KMS-11 (cell line): Measurements from ENCODE around the gene CORO2B.
"Not testable (repeated sequence)": the region's sequence is repeated elsewhere in the genome, so short reads cannot be mapped to it uniquely, and the experiment has no call there.

Experiments used
- H2AFZ ChIP-seq: fragments of 200-600 bp; sonication (generic); 2 replicates; pipeline ENCODE4 v1.6.1; 2016; ENCODE audit warnings: antibody characterized with exemption, mixed run types, low read depth
- H3K27ac ChIP-seq: fragments of 200-600 bp; sonication (generic); 2 replicates; pipeline ENCODE4 v1.6.1; 2016; ENCODE audit warnings: mild to moderate bottlenecking, mixed run types
- H3K27me3 ChIP-seq: fragments of 200-600 bp; sonication (generic); 2 replicates; pipeline ENCODE4 v1.6.1; 2017; ENCODE audit warnings: mild to moderate bottlenecking, low read depth, mixed run types, moderate library complexity; ENCODE audit not compliant: insufficient read depth
- H3K36me3 ChIP-seq: fragments of 200-600 bp; sonication (generic); 2 replicates; pipeline ENCODE4 v1.6.1; 2017; ENCODE audit warnings: mild to moderate bottlenecking, mixed run types; ENCODE audit not compliant: insufficient read depth
- H3K4me1 ChIP-seq: fragments of 200-600 bp; sonication (generic); 2 replicates; pipeline ENCODE4 v1.6.1; 2016; ENCODE audit warnings: mild to moderate bottlenecking, low read depth, mixed run types; ENCODE audit not compliant: poor library complexity, severe bottlenecking
- H3K4me2 ChIP-seq: fragments of 200-600 bp; sonication (generic); 2 replicates; pipeline ENCODE4 v1.7.0; 2016; ENCODE audit warnings: mild to moderate bottlenecking, mixed run types
- H3K4me3 ChIP-seq: fragments of 200-600 bp; sonication (generic); IDR thresholded peaks from 2 replicates; pipeline ENCODE4 v1.6.1; 2017; ENCODE audit warnings: low read depth, low read length, mixed read lengths; ENCODE audit not compliant: insufficient read depth
- H3K79me2 ChIP-seq: fragments of 200-600 bp; sonication (generic); 2 replicates; pipeline ENCODE4 v1.6.1; 2016; ENCODE audit warnings: low read depth, mixed run types; ENCODE audit not compliant: insufficient read depth
- H3K9ac ChIP-seq: fragments of 200-600 bp; sonication (generic); 2 replicates; pipeline ENCODE4 v1.6.1; 2016; ENCODE audit warnings: mild to moderate bottlenecking, mixed run types
- H4K20me1 ChIP-seq: fragments of 200-600 bp; sonication (generic); 2 replicates; pipeline ENCODE4 v1.6.1; 2016; ENCODE audit warnings: mild to moderate bottlenecking, mixed run types; ENCODE audit not compliant: insufficient read depth
- TF ChIP-seq, protein P1 (sequence below): fragments of 200-600 bp; sonication (generic); conservative IDR thresholded peaks from 2 replicates; pipeline ENCODE4 v1.6.1; 2017; ENCODE audit warnings: low read depth, mild to moderate bottlenecking, antibody characterized with exemption, low read length, moderate library complexity, mixed read lengths

The CORO2B gene

DNA sequence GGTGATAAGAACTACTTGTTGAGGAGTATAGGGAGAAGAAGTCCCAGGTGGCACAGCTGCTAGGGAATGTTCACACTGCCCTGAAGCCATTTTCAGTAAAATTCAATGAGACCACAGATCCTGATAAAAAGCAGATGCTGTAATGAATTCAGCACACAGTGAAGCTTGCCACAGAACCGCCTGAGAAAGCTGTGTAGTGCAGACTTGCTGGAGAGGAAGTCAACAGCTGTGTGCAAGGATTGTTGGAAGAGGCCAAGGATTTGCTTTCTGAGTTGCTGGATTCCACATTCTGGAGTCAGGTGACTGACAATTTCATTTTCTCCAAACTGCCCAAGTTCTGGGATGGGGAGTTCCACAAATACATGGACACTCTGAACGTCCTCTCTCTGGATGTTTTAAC, 171.0 kb downstream of the CORO2B start:
- Histone ChIP-seq H2AFZ (no peak overlapping the region), H3K27ac (no peak overlapping the region), H4K20me1 (no peaks in the 10 kb centered on the region), H3K9ac (no peak overlapping the region), H3K4me2 (no peak overlapping the region), H3K36me3 (no peaks in the 10 kb centered on the region), H3K4me3 (no peak overlapping the region), H3K27me3 (no peaks in the 10 kb centered on the region), H3K4me1 (no peaks in the 10 kb centered on the region), H3K79me2 (no peaks in the 10 kb centered on the region)
- TF ChIP-seq, protein P1, sequence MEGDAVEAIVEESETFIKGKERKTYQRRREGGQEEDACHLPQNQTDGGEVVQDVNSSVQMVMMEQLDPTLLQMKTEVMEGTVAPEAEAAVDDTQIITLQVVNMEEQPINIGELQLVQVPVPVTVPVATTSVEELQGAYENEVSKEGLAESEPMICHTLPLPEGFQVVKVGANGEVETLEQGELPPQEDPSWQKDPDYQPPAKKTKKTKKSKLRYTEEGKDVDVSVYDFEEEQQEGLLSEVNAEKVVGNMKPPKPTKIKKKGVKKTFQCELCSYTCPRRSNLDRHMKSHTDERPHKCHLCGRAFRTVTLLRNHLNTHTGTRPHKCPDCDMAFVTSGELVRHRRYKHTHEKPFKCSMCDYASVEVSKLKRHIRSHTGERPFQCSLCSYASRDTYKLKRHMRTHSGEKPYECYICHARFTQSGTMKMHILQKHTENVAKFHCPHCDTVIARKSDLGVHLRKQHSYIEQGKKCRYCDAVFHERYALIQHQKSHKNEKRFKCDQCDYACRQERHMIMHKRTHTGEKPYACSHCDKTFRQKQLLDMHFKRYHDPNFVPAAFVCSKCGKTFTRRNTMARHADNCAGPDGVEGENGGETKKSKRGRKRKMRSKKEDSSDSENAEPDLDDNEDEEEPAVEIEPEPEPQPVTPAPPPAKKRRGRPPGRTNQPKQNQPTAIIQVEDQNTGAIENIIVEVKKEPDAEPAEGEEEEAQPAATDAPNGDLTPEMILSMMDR: no peak

DNA sequence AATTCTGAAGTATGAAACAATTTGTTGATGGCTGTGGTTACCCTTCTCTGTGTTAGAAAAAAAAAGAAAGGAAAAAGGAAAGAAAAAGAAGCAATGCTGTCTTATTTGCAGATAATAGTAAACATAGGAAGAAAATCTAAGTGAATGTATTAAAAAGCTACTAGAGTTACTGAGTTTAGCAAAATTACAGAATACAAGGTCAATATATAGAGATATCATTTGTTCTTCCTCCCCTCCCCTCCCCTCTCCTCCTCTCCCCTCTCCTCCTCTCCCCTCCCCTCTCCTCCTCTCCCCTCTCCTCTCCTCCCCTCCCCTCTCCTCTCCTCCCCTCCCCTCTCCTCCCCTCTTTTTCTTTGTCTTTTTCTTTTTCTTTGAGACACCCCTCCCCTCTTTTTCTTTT, 172.8 kb downstream of the CORO2B start:
- Histone ChIP-seq H4K20me1 (no peaks in the 10 kb centered on the region), H3K4me2 (no peak overlapping the region), H3K4me1 (no peaks in the 10 kb centered on the region), H3K4me3 (no peak overlapping the region), H3K36me3 (no peaks in the 10 kb centered on the region), H3K27me3 (no peaks in the 10 kb centered on the region), H3K79me2 (no peaks in the 10 kb centered on the region), H3K9ac (no peak overlapping the region), H3K27ac (no peak overlapping the region), H2AFZ (no peak overlapping the region)
- TF ChIP-seq, protein P1: no peak

DNA sequence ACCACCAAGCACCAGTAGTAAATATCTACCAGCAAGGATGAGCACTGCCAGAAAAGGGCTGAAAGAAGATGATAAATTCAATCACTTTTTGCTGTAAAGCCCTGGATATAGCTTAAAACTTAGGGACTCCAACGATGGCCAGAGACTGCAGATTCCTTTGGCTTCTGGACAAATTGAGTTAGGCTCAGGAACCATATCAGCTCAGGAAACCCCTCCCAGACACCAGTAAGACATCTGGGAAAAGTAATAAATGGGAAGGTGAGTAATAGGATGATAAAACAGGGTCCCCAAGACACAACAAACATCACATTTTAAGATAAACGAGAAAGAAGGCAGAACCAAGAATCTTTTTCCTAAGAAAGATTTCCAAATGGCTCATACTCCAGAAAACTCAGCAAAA, 176.9 kb downstream of the CORO2B start:
- Histone ChIP-seq H3K36me3 (no peaks in the 10 kb centered on the region), H2AFZ (no peak overlapping the region), H3K4me3 (no peak overlapping the region), H3K4me2 (no peak overlapping the region), H4K20me1 (no peaks in the 10 kb centered on the region), H3K27ac (no peak overlapping the region), H3K4me1 (no peaks in the 10 kb centered on the region), H3K9ac (no peak overlapping the region), H3K79me2 (no peaks in the 10 kb centered on the region), H3K27me3 (no peaks in the 10 kb centered on the region)
- TF ChIP-seq, protein P1: no peak

DNA sequence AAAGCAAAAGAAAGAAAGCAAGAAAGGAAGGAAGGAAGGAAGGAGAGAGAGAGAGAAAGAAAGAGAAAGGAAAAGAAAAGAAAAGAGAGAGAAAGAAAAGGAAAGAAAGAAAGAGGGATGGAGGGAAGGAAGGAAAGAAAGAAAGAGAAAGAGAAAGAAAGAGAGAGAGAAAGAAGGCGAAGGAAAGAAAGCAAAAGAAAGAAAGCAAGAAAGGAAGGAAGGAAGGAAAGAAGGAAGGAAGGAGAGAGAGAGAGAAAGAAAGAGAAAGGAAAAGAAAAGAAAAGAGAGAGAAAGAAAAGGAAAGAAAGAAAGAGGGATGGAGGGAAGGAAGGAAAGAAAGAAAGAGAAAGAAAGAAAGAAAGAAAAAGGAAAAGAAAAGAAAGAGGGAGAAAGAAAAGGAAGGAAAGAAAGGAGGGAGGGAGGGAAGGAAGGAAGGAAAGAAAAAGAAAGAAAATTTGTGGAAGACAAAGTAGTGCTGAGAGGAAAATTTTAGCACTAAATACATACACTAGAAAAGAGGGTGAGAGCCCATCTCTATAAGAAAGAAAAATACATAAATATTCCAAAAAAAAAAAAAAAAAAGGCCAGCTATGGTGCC, 181.3 kb downstream of the CORO2B start:
- H3K9ac ChIP-seq, H3K27me3 ChIP-seq, H3K4me2 ChIP-seq, H3K4me3 ChIP-seq, H3K27ac ChIP-seq, H3K79me2 ChIP-seq, H2AFZ ChIP-seq, H3K4me1 ChIP-seq, H3K36me3 ChIP-seq, H4K20me1 ChIP-seq: not testable (repeated sequence)

DNA sequence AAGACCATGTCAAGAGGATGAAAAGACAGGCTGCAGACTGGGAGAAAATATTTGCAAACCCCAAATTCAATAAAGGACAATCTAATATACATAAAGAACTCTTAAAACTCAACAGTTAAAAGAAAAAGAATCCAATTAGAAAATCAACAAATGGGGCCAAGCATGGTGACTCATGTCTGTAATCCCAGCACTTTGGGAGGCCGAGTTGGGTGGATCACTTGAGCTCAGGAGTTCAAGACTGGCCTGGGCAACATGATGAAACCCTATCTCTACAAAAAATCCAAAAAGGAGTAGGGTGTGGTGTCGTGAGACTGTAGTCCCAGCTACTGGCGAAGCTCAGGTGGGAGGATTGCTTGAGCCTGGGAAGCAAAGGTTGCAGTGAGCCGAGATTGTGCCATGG, 184.3 kb downstream of the CORO2B start:
- Histone ChIP-seq H2AFZ (no peak overlapping the region), H3K4me2 (no peak overlapping the region), H3K27me3 (no peaks in the 10 kb centered on the region), H3K27ac (no peak overlapping the region), H3K9ac (no peak overlapping the region), H4K20me1 (no peaks in the 10 kb centered on the region), H3K4me3 (no peak overlapping the region), H3K79me2 (no peaks in the 10 kb centered on the region), H3K36me3 (no peaks in the 10 kb centered on the region), H3K4me1 (no peaks in the 10 kb centered on the region)
- TF ChIP-seq, protein P1: no peak
